Colonic mucosa (tissue), 4 donors: Measurements from ENCODE around the gene MBTPS2. TPM values are rescaled to one million over a fixed set of nuclear protein-coding genes. Genes with fewer than 3 reads are reported as not detected.

Experiments used
- DNase-seq: peaks from one replicate; pipeline ENCODE4 v3.0.0-alpha.2; 2020
- H3K27ac ChIP-seq: fragments of 200-600 bp; one replicate; pipeline ENCODE4 v1.8.0; 2021
- H3K27me3 ChIP-seq: fragments of 200-600 bp; one replicate; pipeline ENCODE4 v1.8.0; 2021
- H3K36me3 ChIP-seq: fragments of 200-600 bp; one replicate; pipeline ENCODE4 v1.8.0; 2021
- H3K4me1 ChIP-seq: fragments of 200-600 bp; one replicate; pipeline ENCODE4 v1.8.0; 2021; ENCODE audit warnings: mild to moderate bottlenecking
- H3K4me3 ChIP-seq: fragments of 200-600 bp; one replicate; pipeline ENCODE4 v1.8.0; 2021
- H3K9ac ChIP-seq, 2 donors: one replicate each; pipeline ENCODE4 v1.7.0; 2013; ENCODE audit warnings: control low read depth in 2 of 2, low read depth in 2 of 2, low read length in 2 of 2
- H3K9me3 ChIP-seq: fragments of 200-600 bp; one replicate; pipeline ENCODE4 v1.8.0; 2021
- CTCF ChIP-seq: fragments of 200-600 bp; IDR thresholded peaks from one replicate; pipeline ENCODE4 v1.8.0; 2022; ENCODE audit warnings: antibody characterized with exemption, mild to moderate bottlenecking
- intact Hi-C: fragments of 100-400 bp; cut with DNase I; formaldehyde crosslinking; loops from one replicate; pipeline ENCODE4 v1.14.1; 2022
- total RNA-seq, 2 donors: library from RNA; stranded (reverse); fragmentation: NEBNext Ultra II Directional in 1 of 2; extraction: Animal tissue kit (Norgen Biotek cat#: 25700) in 1 of 2; gene quantifications; one replicate each; pipeline ENCODE4 v1.2.1, GENCODE V29; 2021
- donor health status: healthy.
- donor health status: DM: no; HTN: no; CAD: no.
- donor health status: DM: no; HTN: no; CAD: no.

Gene MBTPS2
- total RNA-seq, 2 donors from 2014 or later = 8.3 to 8.8 TPM

- Histone ChIP-seq H3K27ac (no peak overlapping the region), H3K36me3 (no peaks in the 10 kb centered on the region), H3K9ac (no peak overlapping the region), H3K9me3 (no peaks in the 10 kb centered on the region), H3K4me1 (no peaks in the 10 kb centered on the region), H3K27me3 (no peaks in the 10 kb centered on the region), H3K4me3 (no peak overlapping the region)
- intact Hi-C loops = no loop called here
- no peak for DNase-seq
- no peak for TF ChIP-seq CTCF
Observed at GRCh38 chrX:21934414-21934813, 95.0 kb downstream of the MBTPS2 start.

Other genes with a start within 250 kb of the MBTPS2 start
- gene KLHL34, start 181.3 kb upstream of the MBTPS2 start, total RNA-seq = 1 to 10 TPM; 2.3 to 3.6 TPM
- gene SMPX, start 81.5 kb upstream of the MBTPS2 start, total RNA-seq = 1 to 10 TPM in 1 of 2 donors, not detected in 1; 2.4 TPM
- gene YY2, start 16.4 kb downstream of the MBTPS2 start, total RNA-seq = 1 to 10 TPM in 1 of 2 donors, under 1 TPM in 1; 0.66 to 1.5 TPM
- 100 to 1,000 TPM in 1 of 2 donors, 10 to 100 TPM in 1; 73.7 to 100 TPM for gene SMS, start 101.1 kb downstream of the MBTPS2 start, total RNA-seq
- gene PHEX, start 192.7 kb downstream of the MBTPS2 start, total RNA-seq = under 1 TPM in 1 of 2 donors, not detected in 1; 0.56 TPM